ENCODE data around the gene SENP1.

Gene SENP1

DNA sequence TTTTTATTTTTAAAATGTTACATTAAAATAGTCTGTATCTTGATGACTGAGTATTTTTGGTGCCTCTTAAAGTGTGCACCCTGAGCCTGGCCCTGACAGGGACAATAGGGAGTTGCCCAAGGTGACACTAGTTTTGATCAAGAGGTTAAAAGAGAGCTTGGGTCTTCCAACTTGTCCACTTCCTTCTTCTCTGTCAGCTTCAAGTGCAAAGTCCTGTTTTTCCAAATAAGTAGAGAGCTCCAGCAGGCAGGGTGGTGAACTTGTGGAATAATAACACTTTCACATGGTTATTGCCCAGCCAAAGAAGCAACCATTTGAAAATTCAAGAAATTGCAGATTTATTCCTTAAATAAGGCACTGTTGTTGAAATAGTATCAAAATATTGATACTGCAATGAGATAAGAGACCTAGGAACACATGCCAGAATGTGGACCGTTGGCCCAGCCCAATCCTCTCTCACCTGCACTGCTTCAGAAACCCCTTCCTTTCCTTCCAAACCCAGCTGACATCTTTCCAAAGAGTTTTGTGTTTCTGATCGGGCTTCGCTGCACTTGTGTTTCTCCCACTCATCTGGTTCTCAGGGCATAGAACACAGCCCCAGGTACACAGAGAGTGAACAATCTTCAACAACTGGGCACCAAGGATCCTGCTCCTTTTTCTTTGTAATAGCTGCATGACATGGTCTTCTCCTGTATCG lies 87.8 kb downstream of the SENP1 start:
- DNase-seq (ENCODE audit: low read depth): no peak

DNA sequence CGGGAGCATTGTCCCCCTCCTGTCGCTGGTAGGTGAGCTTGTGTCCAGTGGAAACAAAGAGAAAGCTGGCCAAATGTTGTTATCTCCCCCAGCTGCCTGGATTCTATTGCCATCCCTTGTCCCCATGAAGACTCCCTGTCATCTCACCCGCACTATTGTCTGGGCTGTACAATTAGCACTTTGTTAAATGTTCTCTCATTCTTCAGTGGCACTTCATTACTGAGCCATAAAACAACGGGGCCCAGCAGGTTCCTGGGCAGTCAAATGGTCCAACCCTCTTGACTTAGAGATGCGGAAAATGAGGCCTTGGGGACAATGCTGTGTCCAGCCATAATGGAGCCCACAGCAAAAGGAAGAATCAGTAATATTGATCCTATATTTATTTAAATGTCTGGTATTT lies 88.4 kb downstream of the SENP1 start:
- no peak for DNase-seq (ENCODE audit: low read depth)

DNA sequence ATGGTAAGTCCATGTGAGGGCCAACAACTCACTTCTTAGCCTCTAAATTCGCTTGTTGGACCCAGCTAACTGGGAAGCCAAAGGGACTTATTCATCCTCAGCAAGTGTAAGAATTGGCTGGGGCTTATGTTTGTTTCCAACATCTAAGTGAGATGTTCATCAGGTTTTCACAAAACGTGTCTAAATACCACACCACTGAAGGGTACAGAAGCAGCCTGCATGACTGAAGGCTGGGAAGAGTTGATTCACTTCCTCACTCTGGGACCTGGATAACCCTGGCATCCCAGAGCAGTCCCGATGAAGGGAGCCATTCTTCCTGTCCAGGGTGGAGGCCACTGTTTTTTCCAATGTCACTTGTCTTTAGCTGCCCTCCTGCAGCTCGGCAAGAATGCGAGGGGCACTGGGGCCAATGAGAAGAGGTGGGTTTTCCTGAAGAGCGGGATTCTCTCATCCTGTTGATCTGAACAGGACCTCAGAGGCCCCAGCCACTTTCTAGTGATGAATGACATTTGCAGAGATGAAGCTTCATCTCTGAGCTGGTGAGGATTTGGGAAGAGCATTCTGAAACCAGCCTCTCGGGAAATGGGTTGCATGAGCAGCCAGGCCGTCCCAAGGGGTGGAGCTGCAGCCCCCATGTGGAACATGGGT lies 89.4 kb downstream of the SENP1 start:
- no peak for DNase-seq (ENCODE audit: low read depth)

DNA sequence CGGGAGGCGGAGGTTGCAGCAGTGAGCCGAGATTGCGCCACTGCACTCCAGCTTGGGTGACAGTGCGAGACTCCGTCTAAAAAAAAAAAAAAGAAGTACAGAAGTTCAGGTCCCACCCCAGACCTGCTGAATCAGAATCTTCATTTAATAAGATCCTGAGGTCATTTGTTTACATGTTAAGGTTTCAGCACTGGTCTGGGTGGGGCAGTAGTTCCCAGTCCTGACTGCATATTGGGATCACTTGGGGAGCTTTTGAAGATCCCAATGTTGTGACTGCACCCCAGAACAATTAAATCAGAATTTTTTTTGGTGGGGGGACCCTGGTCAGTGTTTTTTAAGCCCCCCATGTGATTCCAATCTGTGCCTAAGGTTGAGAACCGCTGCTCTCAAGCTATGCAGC lies 89.9 kb downstream of the SENP1 start:
- no peak for DNase-seq (ENCODE audit: low read depth)

DNA sequence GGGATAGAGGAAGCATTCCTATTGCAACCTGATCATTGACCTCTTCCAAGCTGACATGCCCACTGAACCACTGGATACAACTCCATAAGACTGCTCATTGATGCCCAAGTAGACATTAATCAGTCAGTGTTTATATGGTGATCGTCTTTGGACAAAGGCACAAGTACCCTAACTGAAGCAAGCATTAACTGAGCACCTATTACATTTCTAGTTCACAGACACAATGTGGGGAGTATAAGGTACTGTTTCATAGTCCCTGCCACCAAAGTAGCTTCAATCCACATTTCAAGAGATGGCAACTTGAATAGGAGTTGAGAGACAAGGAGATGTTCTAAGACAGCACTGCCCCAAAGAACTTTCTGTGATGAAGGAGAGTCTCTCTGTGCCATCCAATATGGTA lies 90.8 kb downstream of the SENP1 start:
- DNase-seq (ENCODE audit: low read depth): no peak

DNA sequence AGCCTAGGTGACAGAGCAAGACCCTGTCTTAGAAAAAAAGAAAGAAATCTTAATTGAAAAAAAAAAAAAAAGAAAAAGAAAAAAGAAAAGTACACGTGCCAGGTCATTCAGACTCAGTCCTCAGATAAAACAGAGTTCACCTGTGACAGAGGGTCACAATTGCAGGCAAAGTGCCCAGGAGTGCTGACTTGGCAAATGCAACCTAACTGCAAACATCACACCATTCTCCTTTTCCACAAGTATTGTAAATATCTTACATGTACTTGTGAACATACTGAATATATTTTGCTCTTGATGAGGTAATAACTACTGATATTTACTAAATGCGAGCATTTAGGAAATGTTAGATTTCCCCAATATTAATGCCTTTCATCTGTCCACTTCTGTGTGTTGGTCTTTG lies 92.6 kb downstream of the SENP1 start:
- no peak for DNase-seq (ENCODE audit: low read depth)

DNA sequence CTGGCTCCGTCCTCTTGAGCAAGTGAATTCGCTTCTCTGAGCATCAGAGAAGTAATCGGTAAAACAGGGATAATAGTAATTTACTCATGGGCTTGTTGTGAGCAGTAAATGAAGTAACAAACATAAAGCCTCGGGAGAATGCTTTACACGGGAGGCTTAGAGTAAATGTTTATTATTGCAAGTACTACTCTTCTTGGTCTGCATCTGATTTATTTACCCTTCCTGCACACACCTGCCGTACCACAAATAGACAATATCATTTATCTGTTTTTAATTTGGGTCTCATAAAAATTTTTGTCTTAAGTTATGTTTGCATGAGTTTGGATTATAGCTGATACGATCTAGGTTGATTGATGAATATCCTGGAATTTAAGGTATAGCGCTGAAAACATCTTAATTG lies 93.8 kb downstream of the SENP1 start:
- DNase-seq (ENCODE audit: low read depth): no peak

DNA sequence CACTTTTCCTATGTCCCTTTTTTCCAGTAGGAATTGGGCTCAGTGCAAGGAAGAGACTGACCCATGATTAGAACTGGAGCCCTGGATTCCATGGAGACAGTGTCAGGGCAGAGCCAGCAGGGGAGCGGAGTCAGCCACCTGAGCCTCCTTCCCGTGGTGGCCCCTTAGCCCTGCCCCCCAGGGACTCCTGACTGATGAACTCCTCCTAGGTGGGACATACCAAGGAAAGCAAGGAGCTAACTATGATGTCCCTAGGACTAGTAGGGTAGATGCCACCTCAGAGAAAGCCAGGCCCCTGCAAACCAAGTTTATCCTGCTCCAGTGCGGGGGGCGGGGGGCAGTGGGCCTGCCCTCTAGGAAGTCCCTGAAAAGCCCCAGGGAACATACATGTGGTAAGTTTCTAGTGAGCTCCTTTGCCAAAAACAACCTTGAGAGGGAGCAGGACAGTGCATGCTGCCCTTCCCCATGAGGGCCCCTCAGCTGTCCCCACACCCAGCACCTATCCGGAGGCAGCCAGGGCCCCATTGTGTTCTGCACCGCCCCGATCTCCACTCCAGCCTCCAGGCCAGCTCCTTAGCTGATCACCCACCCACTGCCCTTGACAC lies 95.4 kb downstream of the SENP1 start:
- no peak for DNase-seq (ENCODE audit: low read depth)

DNA sequence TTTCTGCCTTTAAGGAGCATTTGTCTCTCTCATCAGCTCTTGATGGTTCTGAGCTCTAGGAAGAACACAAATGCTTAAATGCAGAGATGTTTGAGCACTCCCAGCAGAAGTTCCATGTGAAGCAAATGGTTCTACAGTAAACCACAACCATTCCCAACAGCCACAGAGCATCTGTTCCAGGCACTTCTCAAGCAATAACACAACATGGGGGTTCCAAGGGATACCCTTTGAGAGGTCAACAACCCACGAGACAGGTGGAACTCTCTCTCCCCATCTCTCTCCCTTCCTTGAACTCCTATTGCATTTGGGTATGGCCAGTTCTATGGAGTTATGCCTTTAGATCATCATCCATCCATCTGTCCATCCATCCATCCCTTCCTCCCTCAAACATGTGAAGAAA lies 96.4 kb downstream of the SENP1 start:
- no peak for DNase-seq (ENCODE audit: low read depth)

DNA sequence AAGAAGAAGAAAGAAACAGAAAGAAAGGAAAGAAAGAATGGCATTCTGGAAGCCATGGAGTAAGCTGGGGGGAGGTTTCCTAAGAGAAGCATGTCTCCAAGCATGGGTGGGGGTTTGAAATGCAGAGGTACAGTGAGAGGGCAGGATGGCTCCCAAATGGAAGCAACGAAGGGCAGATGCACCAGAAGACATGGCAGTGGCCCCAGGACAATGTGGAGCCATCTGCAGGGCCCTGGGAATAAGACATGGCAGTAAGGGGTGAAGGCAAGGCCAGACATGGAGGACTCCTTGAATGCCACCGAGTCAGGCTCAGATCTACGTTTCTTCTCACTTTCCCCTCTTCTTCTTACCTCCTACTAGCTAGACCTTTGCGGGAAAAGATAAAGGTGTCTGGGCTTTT lies 96.9 kb downstream of the SENP1 start:
- DNase-seq (ENCODE audit: low read depth): no peak

DNA sequence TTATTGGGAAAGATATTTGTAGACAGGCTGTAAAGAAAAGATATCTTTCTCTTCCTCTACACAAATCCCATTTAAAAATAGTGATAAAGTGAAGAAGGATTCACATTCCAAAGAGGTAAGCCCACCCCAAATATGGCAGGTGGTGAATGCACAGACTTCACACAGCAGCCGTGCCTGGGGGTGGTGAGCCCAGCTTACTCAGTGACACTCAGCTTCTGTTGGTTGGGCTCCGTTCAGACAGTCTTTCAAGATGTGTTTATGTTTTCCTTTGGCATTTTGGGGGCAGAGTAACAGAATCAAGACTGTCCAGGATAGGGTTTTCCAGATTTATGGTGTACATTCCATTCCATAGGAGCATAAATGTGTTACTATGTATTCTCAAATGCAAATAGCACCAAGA lies 97.5 kb downstream of the SENP1 start:
- no peak for DNase-seq (ENCODE audit: low read depth)

DNA sequence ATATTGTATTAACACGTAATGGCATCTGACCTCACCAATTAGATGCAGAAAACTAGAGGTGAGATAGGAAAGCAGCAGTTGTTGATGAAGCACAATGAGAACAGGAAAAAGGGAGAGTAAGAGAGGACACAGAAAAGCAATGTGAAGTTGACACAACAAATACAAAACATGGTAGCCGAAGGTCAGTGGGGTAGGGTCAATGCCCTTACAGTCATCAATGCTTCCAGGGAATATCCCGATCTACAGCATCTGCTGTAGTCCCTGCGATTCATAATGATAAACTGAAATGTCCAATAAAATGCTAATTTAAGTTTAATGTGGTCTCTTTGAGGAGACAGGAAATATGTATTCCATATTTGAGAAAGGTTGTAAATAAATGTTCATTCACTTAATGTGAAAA lies 98.7 kb downstream of the SENP1 start:
- DNase-seq (ENCODE audit: low read depth): no peak

DNA sequence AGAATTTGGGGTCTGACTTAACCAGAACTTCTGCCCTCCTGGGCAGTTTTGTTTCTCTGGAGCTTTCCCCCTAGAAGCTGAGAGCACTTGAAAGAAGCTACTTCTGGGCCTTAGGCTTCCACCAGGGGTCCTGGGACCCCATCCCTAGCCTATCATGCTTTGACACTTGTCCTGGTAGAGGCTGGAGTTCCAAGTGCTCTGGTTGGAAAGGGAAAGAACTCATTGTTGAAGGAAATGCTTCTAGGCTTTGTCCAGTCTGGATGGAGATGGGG lies 100.2 kb downstream of the SENP1 start:
- DNase-seq (ENCODE audit: low read depth): no peak

DNA sequence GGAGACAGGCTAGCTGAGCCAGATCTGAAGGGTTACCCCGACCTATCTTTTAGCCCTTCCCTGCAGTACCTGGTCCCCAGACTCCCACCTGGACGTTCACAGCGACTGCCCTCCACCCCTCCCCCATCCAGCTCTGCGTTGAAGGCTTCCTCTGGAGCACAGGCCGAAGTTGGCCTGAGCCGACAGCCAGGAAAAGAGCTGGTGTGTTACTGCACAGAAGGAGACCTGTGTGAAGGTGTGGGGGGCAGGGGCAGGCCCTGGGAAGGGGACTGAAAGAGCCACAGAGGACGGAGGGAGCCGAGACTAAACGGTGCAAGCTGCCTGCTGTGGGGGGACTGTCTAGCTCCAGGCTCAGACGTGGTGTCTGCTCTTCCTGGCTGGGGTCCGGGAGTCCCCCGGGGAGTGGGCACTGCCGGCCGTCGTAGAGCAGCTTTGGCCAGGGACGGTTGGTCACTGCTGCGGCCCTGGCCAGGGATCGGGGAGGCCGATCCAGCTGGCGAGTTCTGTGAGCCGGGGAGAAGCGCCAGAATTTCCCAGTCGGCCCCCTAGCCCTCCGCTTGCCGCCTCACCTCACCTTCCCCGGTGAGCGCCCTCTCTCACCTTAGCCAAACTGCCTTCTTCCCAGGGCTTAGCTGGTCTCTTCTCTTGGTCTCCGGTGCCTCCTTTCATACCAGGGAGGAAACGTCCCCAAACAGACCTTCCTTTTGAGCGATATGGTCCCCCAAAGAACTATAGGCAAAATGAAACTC lies 100.7 kb downstream of the SENP1 start:
- DNase-seq (ENCODE audit: low read depth): no peak

DNA sequence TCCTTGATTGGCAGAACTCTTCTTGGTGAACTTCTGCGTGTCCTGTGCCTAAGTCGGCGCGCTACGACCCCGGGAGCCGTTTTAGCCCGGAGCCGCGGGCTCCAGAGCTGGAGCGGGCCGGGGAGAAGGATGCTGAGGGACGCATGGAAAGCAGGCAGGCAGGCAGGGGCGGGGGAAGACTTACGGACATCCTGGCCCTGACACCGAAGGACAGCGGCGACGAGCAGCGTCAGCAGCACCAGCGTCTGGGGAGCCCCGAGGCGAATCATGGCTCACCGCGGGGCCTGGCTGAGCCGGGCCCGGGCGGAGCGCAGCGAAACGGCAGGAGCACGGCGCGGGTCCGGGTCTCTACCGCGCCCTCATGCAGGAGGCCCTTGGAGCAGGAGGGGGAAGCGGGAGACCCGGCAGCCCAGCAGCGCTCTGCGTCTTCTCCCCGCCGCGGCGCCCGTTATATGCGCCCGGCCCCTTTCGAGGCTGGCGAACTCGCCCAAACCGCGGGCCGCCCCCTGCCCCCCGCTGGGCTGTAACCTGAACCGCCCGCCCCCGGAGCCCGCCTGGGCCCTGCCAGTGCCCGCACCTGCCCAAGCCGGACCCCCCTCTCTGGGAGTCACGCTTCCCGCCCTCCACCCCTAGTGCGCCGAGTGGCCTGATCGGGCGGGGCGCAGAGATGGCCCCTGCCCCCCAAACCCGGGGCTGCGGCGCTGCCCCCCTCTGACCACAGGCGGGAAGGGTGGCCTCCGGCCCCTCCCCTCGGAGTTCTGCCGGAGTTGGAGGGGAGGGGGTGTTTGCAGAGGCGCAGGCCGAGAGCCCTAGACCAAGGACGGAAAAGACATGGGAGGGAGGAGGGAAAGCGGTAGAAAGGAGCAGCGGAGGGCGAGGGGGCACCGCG lies 101.6 kb downstream of the SENP1 start, which contains the start of gene COL2A1:
Gene COL2A1, minus strand, starts transcription at position 424 of the 889 bp plus-strand sequence. Its CDS starts 155 bp downstream, at position 269.
- DNase-seq (ENCODE audit: low read depth): no peak

DNA sequence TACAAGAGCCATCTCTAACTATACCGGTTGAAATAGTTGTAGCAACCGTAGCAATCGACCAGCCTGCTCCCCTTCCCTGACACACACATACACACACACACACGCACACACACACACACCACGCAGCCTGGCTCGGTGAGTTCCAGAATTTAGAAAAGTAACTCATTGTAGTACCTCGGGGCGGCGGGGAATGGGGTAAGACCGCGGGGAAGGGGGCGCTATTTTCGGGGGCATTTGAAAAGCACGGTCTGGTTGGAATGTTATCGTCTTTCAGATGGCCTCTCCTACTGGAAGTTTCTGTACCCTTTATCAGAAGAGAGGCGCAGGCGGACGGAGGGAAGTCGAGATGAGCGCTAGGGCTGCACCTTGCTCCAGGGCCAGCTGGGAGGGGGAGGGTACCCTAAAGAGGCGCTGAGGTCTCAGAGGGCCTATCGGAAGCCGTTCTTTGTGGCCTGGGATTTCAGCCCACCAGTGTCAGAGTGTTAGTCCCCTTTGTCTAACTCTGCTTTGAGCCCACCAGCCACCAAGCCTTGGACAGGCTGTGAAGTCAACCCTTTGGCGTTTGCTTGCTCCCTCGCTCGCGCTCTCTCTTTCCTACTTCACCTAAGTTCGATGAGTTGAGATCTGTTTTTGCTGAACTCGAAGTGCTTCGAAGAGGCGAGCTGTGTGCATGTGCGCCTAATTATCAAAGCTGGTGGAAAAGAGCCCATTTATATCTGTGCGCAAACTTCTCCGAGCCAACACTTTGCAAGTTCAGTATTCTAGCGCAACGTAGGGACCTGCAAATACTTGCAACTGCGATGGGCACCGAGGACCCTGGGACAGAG lies 102.4 kb downstream of the SENP1 start:
- DNase-seq (ENCODE audit: low read depth): no peak

DNA sequence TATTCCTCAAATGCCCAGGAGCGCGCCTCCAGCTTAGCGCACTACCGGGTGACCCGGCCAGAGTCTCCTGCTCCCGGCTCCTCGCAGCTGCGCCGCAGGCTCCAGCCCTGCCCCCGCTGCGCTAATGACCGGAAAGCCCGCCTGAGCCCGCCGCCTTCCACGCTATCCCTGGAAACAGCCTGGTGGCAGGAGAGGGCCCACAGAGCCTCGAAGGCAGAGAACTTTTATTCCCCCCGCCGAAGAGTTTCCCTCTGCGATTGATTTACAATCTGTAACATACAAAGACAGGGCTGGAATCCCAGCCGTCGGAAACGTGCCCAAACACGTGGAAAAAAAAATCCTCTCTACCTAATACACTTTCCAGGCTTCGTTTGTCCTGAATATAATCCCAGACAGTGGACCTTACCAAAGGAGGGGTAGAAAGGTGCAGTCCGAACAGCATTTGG lies 103.1 kb downstream of the SENP1 start:
- DNase-seq (ENCODE audit: low read depth): no peak

DNA sequence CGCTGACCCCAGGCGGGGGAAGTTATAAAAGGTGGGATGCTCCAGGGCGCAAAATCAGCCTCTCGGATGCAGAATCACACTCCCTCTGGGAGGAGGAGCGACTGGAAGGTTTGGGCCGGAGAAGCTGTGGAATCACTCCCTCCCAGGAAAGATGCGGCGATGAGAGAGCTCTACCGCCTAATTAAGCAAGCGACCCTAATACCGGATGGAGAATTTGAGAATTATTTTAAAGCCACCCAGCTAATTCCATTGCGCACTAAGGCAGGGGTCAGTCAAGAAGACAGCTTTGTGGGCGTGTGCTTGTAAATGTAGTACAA lies 103.5 kb downstream of the SENP1 start:
- no peak for DNase-seq (ENCODE audit: low read depth)

DNA sequence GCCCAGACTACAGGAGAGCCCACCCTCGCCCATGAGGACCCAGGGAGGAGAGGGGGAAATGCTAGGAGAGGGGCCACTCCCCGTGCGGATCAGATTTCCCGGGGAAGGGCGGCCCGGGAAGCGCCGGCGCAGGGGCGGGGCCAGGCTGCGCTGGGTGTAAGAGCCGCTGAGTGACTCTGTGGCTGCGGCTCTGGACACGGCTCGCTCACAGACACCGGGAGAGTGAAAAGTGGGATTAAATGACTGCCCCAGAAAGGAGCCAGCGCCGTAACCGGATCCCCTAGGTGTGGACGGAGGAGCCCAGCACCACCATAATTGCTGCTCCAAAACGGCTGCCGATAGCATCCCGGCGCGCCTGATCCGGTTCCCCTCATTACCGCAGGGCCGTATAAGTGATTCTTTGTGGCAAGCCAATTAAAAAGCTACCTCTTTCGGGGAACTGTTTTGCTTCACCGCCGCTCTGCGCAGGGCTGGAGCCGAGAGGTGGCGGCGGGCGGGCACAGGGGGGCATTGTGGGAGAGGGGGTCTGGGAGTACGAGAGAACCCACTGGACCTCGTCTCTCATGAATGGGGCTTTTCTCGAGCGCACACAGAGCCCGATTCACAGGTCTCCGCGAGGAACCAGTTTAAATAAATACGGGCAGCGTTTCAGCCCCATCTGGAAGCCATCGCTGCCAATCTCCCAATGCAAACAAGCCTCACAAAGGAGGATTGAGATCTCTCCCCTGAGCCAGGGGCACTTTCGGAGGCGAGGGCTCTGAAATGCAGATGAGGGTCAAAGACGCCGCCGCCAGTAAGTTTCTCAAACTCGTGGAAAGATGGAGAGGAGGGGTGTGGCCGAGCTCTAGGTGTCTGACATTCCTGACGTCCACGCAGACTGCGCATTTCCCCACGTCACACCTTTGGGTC lies 104.1 kb downstream of the SENP1 start:
- DNase-seq (ENCODE audit: low read depth): no peak

DNA sequence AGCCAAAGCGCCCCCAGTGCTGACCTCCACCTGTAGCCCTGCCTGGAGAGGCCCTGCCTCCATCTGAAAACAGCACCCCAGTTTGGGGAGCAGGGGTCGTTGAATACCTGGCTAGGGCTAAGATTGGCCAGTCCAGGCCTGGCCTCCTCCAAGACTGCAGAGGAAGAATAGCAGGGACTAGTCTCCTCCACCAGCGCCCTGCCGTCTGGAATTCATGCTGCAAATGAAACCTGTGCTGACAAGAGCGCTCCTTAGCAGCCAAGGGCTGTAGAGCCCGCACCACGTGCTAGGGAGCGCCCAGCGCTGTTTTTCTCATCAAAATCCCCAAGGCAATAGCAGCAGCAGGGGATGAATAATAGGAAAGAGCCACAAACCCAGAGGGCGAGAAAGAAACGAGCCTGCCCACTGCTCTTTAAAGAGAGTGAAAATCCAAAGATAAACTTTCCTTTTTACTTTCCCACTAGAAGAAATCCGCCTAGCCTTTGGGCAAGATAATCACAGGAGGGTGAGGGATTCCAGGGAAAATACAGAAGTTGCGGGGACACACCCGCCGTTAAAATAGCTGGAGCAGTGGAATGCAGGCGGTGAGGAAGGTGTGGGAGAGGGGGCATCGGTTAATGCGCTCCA lies 104.9 kb downstream of the SENP1 start:
- no peak for DNase-seq (ENCODE audit: low read depth)
